Skeletal muscle tissue (tissue), 4 donors: ENCODE measurements around the gene IL32. TPM values are rescaled to one million over a fixed set of nuclear protein-coding genes. Genes with fewer than 3 reads are reported as not detected.
A peak's percentile ranks its signal among the peaks of the same experiment; 100 is the strongest.

ENCODE experiments used
- H3K27ac ChIP-seq: one replicate; pipeline ENCODE4 v1.7.0; 2013; ENCODE audit warnings: mild to moderate bottlenecking, low read depth, low read length, inconsistent platforms
- H3K27me3 ChIP-seq, 3 donors: one replicate each; pipeline ENCODE4 v1.7.0; 2013; ENCODE audit warnings: low read length in 3 of 3; ENCODE audit not compliant: control insufficient read depth in 3 of 3, insufficient read depth in 3 of 3
- H3K36me3 ChIP-seq, 3 donors: one replicate each; pipeline ENCODE4 v1.7.0; 2013; ENCODE audit warnings: low read length in 3 of 3; ENCODE audit not compliant: control insufficient read depth in 3 of 3, insufficient read depth in 3 of 3
- H3K4me1 ChIP-seq, 3 donors: one replicate each; pipeline ENCODE4 v1.7.0; 2013; ENCODE audit warnings: low read length in 3 of 3, mild to moderate bottlenecking in 3 of 3; ENCODE audit not compliant: control insufficient read depth in 3 of 3, insufficient read depth in 3 of 3
- H3K4me3 ChIP-seq, 3 donors: one replicate each; pipeline ENCODE4 v1.7.0; 2013; ENCODE audit warnings: low read length in 3 of 3
- H3K9ac ChIP-seq, 3 donors: one replicate each; pipeline ENCODE4 v1.7.0; 2013; ENCODE audit warnings: low read length in 3 of 3, mild to moderate bottlenecking in 3 of 3, moderate library complexity in 2 of 3, low read depth in 1 of 3
- H3K9me3 ChIP-seq, 3 donors: one replicate each; pipeline ENCODE4 v1.7.0; 2013; ENCODE audit warnings: low read length in 3 of 3; ENCODE audit not compliant: control insufficient read depth in 3 of 3
- total RNA-seq: library from RNA; depleted of rRNA; stranded (reverse); fragments of >200 nt; gene quantifications from one replicate; pipeline ENCODE4 v1.2.3, GENCODE V29; 2014
- donor health status: Osteomylitis.

The IL32 gene
- total RNA-seq, 1 donor from 2014 or later, result 25.1 TPM

GRCh38 chr16:3022208-3022683 is 43.2 kb upstream of the IL32 start:
- Histone ChIP-seq H3K4me3 (peak overlapping the region; percentile 85 to 96 (median 92)), H3K9me3 (no peaks in the 10 kb centered on the region), H3K27me3 (peaks cover 8 to 12% (median 9%) of the 10 kb centered on the region in 3 donors), H3K9ac (peak overlapping the region; percentile 85 to 95 (median 89)), H3K4me1 (peaks cover 35 to 48% (median 38%) of the 10 kb centered on the region in 3 donors), H3K36me3 (peaks cover 14 to 22% (median 16%) of the 10 kb centered on the region in 3 donors), H3K27ac (peak overlapping the region; percentile 97)

GRCh38 chr16:3022684-3023414 is 42.6 kb upstream of the IL32 start:
- Histone ChIP-seq H3K4me3 (peak overlapping the region; percentile 85 to 96 (median 92)), H3K27me3 (peaks cover 8 to 9% (median 9%) of the 10 kb centered on the region in 3 donors), H3K9me3 (no peaks in the 10 kb centered on the region), H3K36me3 (peaks cover 14 to 23% (median 19%) of the 10 kb centered on the region in 3 donors), H3K9ac (peak overlapping the region; percentile 85 to 95 (median 89)), H3K4me1 (peaks cover 35 to 47% (median 38%) of the 10 kb centered on the region in 3 donors), H3K27ac (peak overlapping the region; percentile 97)

GRCh38 chr16:3023415-3023668 is 42.1 kb upstream of the IL32 start:
- Histone ChIP-seq H3K4me3 (peak overlapping the region; percentile 85 to 96 (median 92)), H3K27ac (peak overlapping the region; percentile 97), H3K27me3 (peaks cover 4% of the 10 kb centered on the region in 3 donors), H3K4me1 (peaks cover 33 to 43% (median 38%) of the 10 kb centered on the region in 3 donors), H3K9me3 (no peaks in the 10 kb centered on the region), H3K36me3 (peaks cover 14 to 23% (median 19%) of the 10 kb centered on the region in 3 donors), H3K9ac (peak overlapping the region; percentile 85 to 95 (median 89))

GRCh38 chr16:3023669-3024478 is 41.6 kb upstream of the IL32 start, which contains the start of the genes HCFC1R1 and THOC6:
HCFC1R1 (minus strand) TSS chr16:3023942; CDS start chr16:3023941, 1 bp downstream.
THOC6 (plus strand) TSS chr16:3024035; CDS start chr16:3024327, 292 bp downstream.
- Histone ChIP-seq H3K27ac (peak within 1 kb of the TSS; percentile 97), H3K9ac (peak within 1 kb of the TSS; percentile 85 to 95 (median 89)), H3K4me3 (peak within 1 kb of the TSS; percentile 85 to 96 (median 92)), H3K9me3 (no peaks in the 10 kb centered on the region), H3K4me1 (peaks cover 36 to 48% (median 38%) of the 10 kb centered on the region in 3 donors), H3K36me3 (peaks cover 14 to 23% (median 19%) of the 10 kb centered on the region in 3 donors), H3K27me3 (peaks cover 3 to 4% (median 4%) of the 10 kb centered on the region in 3 donors)

GRCh38 chr16:3025032-3026002 is 40.1 kb upstream of the IL32 start:
- Histone ChIP-seq H3K36me3 (peaks cover 14 to 23% (median 19%) of the 10 kb centered on the region in 3 donors), H3K9ac (no peak overlapping the region), H3K27ac (no peak overlapping the region), H3K4me3 (no peak overlapping the region), H3K9me3 (no peaks in the 10 kb centered on the region), H3K4me1 (peaks cover 34 to 50% (median 40%) of the 10 kb centered on the region in 3 donors), H3K27me3 (peaks cover 18 to 19% (median 19%) of the 10 kb centered on the region in 3 donors)

GRCh38 chr16:3026003-3026378 is 39.4 kb upstream of the IL32 start:
- Histone ChIP-seq H3K4me1 (peaks cover 30 to 46% (median 38%) of the 10 kb centered on the region in 3 donors), H3K27me3 (peaks cover 23 to 25% (median 25%) of the 10 kb centered on the region in 3 donors), H3K27ac (no peak overlapping the region)

GRCh38 chr16:3026609-3027488 is 38.6 kb upstream of the IL32 start:
- H3K36me3 ChIP-seq, result peaks cover 14 to 20% (median 19%) of the 10 kb centered on the region in 3 donors
- no peak overlapping the region for H3K27ac ChIP-seq
- H3K4me1 ChIP-seq, result peaks cover 22 to 38% (median 33%) of the 10 kb centered on the region in 3 donors
- H3K9ac ChIP-seq, result peak overlapping the region in 1 of 3 donors; percentile 40
- H3K4me3 ChIP-seq, result no peak overlapping the region
- peaks cover 26 to 31% (median 27%) of the 10 kb centered on the region in 3 donors for H3K27me3 ChIP-seq
- no peaks in the 10 kb centered on the region for H3K9me3 ChIP-seq

More at GRCh38 chr16:3026003-3026378, 39.4 kb upstream of the IL32 start:
- H3K36me3 ChIP-seq, result peaks cover 14 to 23% (median 19%) of the 10 kb centered on the region in 3 donors
- no peak overlapping the region for H3K9ac ChIP-seq
- H3K4me3 ChIP-seq, result no peak overlapping the region
- no peaks in the 10 kb centered on the region for H3K9me3 ChIP-seq

- Histone ChIP-seq H3K4me1 (peaks cover 16 to 33% (median 27%) of the 10 kb centered on the region in 3 donors), H3K9me3 (no peaks in the 10 kb centered on the region), H3K4me3 (no peak overlapping the region), H3K36me3 (peaks cover 14 to 19% (median 19%) of the 10 kb centered on the region in 3 donors), H3K27ac (no peak overlapping the region), H3K9ac (peak overlapping the region in 1 of 3 donors; percentile 40), H3K27me3 (peaks cover 29 to 36% (median 29%) of the 10 kb centered on the region in 3 donors)
Observed at GRCh38 chr16:3027489-3027795, 38.0 kb upstream of the IL32 start.
